HG02885 (cell line): ENCODE results near the gene WWOX.

Experiments
- ATAC-seq: cut with Tn5 transposase; IDR thresholded peaks from one replicate; pipeline ENCODE4 v1.9.1; 2021; ENCODE audit warnings: mild to moderate bottlenecking; ENCODE audit not compliant: unreplicated experiment, poor library complexity

Gene WWOX

GRCh38 chr16:78715673-78716072, 616.2 kb downstream of the WWOX start:
- no peak for ATAC-seq

GRCh38 chr16:78718141-78718540, 618.7 kb downstream of the WWOX start:
- ATAC-seq, result no peak

- no peak for ATAC-seq
Measured at GRCh38 chr16:78720416-78720815, 621.0 kb downstream of the WWOX start.

- ATAC-seq, result no peak
Measured at GRCh38 chr16:78727536-78727935, 628.1 kb downstream of the WWOX start.

GRCh38 chr16:78729687-78730086, 630.2 kb downstream of the WWOX start:
- ATAC-seq, result peak; percentile 54

- no peak for ATAC-seq
Measured at GRCh38 chr16:78731785-78732184, 632.3 kb downstream of the WWOX start.

- ATAC-seq, result no peak
Measured at GRCh38 chr16:78732696-78733095, 633.2 kb downstream of the WWOX start.

GRCh38 chr16:78735337-78735736, 635.9 kb downstream of the WWOX start:
- ATAC-seq, result no peak

- ATAC-seq, result no peak
Measured at GRCh38 chr16:78737630-78738029, 638.2 kb downstream of the WWOX start.

GRCh38 chr16:78738557-78738956, 639.1 kb downstream of the WWOX start:
- ATAC-seq, result no peak

- ATAC-seq, result no peak
Measured at GRCh38 chr16:78740269-78740668, 640.8 kb downstream of the WWOX start.

- ATAC-seq, result peak; percentile 97
Measured at GRCh38 chr16:78742501-78743283, 643.2 kb downstream of the WWOX start.

- no peak for ATAC-seq
Measured at GRCh38 chr16:78743556-78743955, 644.1 kb downstream of the WWOX start.

GRCh38 chr16:78744099-78744498, 644.6 kb downstream of the WWOX start:
- ATAC-seq, result no peak

- no peak for ATAC-seq
Measured at GRCh38 chr16:78744796-78745107, 645.3 kb downstream of the WWOX start.

GRCh38 chr16:78745108-78746019, 645.9 kb downstream of the WWOX start:
- ATAC-seq, result no peak

- ATAC-seq, result no peak
Measured at GRCh38 chr16:78746718-78747117, 647.3 kb downstream of the WWOX start.

- ATAC-seq, result no peak
Measured at GRCh38 chr16:78748220-78748929, 648.9 kb downstream of the WWOX start.

GRCh38 chr16:78749745-78750268, 650.4 kb downstream of the WWOX start:
- peak; percentile 79 for ATAC-seq

- ATAC-seq, result no peak
Measured at GRCh38 chr16:78750611-78751010, 651.2 kb downstream of the WWOX start.

GRCh38 chr16:78751601-78752000, 652.1 kb downstream of the WWOX start:
- no peak for ATAC-seq
